ENCODE measurements around the gene NTHL1.

The NTHL1 gene

GRCh38 chr16:2047330-2048115, at the start of gene NTHL1, which contains the start of gene TSC2:
NTHL1 (minus strand) TSS chr16:2047834; CDS start chr16:2047823, 11 bp downstream.
TSC2 (plus strand) TSS chr16:2047985; CDS start chr16:2048616, 631 bp downstream.
- peak; percentile 77 to 79 for DNase-seq (ENCODE audit: low read depth in 2 of 2)

DNA sequence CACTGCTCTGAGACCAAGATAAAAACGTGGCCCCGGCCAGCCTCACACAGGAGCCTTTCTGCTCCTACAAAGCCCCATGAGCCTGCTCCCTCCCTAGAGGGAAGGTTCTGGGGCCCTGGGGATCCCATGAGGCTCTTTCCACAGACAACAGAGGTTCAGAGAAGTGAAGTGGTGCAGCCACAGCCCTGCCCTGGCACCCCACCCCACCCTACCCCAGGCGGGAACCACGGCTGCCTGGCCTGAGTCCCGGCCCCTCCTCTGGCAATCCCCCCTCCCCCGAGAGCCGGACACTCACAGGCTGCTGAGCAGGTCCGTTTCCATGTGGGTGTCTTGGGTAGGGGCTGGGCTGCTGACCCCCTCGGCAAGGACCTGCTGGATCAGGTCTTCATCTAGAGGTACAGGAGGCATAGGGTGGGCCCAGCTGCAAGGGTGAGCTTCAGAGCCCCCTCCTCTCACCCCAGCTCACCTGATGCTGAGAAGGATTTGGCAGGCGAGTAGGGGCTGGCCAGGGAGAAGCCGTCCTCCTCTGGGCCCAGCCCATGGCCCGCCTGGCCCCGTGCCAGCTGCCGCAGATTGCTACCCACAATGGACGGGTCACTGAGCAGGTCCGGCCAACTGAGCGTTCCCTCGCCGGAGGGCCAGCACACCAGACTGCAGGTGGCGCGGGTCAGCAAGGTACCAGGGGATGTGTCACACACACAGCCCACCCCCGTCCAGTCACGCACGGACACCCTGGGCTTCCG, 49.4 kb upstream of the NTHL1 start:
- DNase-seq (ENCODE audit: low read depth in 2 of 2), result no peak

DNA sequence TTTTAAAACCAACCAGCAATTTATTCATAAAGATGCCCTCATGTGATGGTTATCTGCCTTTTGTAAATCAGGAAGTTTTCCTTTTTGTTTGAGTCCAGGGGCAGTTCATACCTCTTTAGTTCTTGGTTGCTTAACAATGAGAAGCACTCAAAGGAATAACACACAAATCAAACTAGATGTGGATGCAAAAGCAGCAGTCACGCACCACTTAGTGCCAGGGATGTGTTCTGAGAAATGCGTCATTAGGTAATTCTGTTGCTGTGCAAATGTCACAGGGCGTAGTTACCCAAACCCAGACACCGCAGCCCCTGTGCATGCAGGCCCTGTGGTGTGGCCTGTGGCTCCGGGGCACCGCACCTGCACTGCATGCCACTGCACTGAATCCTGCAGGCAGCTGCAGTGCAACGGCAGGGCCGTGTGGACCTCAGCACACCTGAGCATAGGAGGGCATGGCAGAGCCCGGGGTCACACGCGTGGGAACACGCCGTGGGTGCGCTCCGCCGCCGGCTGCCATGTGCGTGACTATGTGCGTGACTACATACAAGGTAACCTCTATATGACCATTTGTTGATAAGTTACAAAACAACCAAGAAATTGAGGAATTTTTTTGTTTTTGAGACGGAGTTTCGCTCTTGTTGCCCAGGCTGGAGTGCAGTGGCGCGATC, 48.4 kb upstream of the NTHL1 start:
- DNase-seq (ENCODE audit: low read depth in 2 of 2), result no peak

- DNase-seq (ENCODE audit: low read depth in 2 of 2), result no peak
Observed at GRCh38 chr16:2095315-2095853, 47.8 kb upstream of the NTHL1 start.

DNA sequence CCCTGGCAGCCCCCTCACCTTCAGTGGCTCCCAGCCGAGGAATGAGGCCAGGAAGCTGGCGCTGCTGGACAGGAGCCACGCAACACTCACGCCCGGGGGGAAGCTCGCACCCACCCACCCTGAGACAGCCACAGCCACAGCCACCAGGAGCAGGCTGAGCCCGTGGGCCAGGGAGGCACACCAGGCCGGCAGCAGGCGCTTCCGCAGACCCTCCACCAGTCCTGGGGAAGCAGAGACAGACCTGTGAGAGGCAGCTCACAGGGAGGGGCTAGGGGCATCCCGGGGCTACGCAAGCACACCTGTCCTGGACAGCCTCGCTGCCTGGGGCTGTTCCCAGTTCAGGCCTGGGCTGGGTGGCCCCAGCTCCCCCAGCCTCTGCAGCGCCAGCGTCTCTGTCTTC, 46.2 kb upstream of the NTHL1 start:
- no peak for DNase-seq (ENCODE audit: low read depth in 2 of 2)

- no peak for DNase-seq (ENCODE audit: low read depth in 2 of 2)
Observed at GRCh38 chr16:2092866-2093265, 45.2 kb upstream of the NTHL1 start.

DNA sequence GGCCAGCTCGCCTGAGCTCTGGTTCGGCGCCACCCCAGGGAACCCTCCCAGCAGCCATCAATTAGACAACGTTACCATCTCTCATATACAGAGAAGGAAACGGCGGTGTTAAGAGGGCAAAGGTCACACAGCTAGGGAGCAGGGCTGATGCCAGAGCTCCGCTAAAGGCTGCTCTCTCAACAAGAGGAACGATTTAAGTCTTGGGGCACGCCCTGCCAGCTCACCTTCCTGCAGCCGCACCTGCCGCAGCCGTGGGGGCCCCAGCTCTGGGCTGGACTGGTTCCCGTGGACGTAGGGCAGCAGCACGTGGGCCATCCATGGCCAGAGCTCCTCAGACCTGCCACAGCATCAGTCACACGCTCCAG, 44.6 kb upstream of the NTHL1 start:
- no peak for DNase-seq (ENCODE audit: low read depth in 2 of 2)

DNA sequence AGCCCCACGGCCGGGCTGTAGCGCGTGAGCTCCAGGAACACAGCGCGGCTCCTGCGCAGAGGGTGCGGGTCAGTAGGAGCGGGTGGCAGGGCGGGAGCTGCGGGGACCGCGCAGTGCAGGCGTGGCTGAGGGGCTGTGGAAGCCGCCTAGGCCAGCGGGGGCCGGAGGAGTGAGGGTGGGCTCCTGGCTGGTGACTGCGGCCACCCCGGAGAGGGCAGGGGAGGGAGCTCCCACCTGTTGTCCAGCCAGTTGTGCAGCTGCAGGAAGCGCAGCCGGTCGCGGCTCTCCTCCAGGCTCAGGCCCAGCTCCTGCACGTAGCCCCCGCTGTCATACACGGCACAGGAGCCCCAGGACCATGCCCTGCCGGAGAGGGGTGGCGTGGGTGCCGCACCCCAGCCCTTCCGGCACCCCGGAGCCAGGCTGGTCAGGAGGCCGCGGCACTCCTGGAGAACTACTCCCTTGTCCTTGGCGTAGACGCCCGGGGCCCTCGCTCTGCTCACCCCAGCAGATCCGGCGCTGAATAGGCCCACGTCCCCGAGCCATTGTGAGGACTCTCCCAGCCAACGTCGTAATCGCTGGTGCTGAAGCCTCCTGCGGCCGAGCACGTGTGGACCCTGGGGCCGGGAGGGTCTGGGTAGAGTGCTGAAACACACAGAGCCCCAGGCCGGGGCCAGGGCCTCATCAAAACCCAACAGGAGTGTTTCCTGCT, 44.1 kb upstream of the NTHL1 start:
- DNase-seq (ENCODE audit: low read depth in 2 of 2), result no peak

DNA sequence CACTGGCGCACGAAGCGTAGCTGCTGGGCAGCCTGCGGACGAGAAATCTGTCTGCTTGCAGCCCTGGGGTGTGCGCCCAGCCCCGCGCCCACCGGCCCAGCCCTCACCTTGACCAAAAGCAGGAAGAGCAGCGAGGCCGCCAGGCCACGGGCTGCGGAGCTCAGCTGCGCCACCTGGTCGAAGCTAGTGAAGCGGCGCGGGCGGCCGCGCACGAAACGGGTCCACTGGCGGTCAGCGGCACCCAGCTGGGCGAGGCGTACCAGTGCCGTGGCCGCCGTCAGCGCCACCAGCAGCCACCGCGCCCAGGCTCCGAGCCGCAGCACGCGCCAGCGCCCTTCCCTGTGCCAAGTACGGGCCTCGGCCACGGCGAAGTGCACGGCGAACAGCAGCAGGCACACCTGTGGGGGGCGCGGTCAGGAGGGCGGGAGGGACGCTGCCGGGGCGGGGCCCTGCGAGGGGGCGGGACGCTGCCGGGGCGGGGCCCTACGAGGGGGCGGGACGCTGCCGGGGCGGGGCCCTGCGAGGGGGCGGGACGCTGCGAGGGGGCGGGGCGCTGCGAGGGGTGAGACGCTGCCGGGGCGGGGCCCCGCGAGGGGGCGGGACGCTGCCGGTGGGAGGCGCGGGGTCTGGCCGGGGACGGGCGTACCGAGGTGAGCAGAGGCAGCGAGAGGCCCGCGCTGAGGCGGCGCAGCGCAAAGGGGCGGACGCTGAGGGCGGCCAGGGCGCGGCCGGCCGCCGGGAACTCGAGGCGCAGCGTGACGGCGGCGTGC, 43.3 kb upstream of the NTHL1 start:
- DNase-seq (ENCODE audit: low read depth in 2 of 2), result peak; percentile 38 to 49

DNA sequence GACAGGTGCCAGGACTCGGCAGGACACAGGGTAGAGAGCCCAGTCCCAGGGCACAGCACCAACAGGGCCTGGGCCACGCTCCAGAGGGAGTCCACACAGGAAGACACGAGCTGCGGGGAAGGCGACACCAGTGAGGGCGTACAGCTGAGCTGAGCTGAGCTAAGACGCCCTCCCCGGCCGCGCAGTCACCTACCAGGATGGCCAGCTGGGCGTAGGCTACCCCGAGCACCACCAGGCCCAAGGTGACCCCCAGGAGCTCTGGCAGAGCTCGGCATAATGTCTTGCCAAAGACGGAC, 42.8 kb upstream of the NTHL1 start:
- no peak for DNase-seq (ENCODE audit: low read depth in 2 of 2)

DNA sequence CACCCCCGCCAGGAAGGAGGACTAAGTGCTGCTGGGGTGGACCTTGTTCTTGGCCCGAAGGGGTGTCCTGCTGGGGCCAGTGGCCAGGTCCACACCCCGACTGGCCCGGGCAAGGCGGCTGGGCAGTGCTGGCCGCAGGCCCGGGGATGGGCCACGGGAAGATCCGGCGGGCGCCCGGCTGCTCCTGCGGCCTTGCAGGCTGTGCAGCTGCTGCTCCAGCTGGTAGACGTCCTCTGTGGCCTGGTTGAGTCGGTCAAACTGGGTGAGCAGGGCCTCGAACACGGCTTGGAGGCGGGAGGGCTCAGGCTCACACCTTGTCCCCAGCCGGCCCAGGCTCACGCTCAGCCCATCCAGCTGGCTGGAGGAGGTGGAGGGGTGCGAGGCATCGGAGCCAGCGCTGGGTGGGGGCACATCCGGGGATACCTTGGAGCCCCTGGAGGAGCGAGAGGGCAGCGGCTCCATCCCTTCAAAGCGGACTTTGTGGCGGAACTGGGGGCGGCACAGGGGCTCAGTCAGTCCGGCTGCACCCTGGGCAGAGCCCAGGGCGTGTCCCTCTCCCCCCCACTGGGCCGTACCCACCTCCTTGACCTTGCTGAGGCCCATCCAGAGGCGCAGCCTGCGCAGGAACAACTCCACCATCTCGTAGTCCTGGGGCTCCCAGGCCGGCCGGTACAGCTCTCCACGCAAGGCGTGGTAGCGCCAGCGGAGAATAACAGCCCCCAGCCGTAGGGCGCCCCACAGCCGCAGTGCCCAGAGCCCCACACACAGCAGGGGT, 42.3 kb upstream of the NTHL1 start:
- no peak for DNase-seq (ENCODE audit: low read depth in 2 of 2)

GRCh38 chr16:2088759-2089358, 41.2 kb upstream of the NTHL1 start:
- no peak for DNase-seq (ENCODE audit: low read depth in 2 of 2)

- DNase-seq (ENCODE audit: low read depth in 2 of 2), result no peak
Observed at GRCh38 chr16:2087748-2088631, 40.4 kb upstream of the NTHL1 start.

GRCh38 chr16:2086812-2087747, 39.4 kb upstream of the NTHL1 start:
- DNase-seq (ENCODE audit: low read depth in 2 of 2), result no peak

DNA sequence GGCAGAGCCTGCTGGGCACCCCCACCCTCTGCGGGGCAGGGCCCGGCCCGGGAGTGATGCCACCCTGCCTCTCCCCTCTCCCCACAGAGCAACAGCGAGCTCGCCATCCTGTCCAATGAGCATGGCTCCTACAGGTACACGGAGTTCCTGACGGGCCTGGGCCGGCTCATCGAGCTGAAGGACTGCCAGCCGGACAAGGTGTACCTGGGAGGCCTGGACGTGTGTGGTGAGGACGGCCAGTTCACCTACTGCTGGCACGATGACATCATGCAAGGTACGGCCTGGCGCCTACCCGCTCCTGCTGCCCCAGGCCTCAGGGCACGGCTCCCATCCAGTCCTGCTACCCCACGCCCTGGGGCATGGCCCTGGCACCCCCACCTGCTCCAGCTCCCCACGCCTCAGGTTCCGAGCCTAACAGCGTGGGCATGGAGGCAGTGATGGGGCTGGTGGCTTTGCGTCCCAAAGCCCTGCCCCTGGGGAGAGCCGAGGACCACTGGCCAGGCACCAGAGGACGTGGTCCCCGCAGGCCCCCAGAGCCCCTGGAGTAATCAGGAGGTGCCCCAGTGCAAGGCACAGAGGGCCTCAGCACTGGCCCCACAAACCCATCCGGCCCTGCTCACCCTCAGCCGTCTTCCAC, 38.6 kb upstream of the NTHL1 start:
- no peak for DNase-seq (ENCODE audit: low read depth in 2 of 2)

DNA sequence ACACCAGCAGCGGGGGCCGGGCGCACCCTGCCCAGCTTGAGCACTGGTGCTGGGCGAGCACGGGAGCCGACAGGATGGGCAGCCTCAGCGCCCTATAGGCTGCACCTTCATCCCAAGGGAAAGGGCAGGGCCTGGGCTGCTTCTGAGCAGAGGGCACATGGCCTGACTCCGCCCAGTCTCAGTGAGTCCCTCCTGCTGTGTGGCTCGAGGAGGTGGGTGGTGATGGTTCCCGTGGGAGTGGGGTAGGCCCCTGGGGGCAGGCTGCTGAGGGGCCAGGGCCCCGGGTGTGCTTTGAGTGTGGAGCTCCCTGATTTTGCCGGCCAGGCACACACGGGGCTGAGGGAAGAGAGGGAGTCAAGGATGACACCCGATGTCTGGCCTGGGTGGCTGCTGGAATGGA, 38.0 kb upstream of the NTHL1 start:
- DNase-seq (ENCODE audit: low read depth in 2 of 2), result no peak

DNA sequence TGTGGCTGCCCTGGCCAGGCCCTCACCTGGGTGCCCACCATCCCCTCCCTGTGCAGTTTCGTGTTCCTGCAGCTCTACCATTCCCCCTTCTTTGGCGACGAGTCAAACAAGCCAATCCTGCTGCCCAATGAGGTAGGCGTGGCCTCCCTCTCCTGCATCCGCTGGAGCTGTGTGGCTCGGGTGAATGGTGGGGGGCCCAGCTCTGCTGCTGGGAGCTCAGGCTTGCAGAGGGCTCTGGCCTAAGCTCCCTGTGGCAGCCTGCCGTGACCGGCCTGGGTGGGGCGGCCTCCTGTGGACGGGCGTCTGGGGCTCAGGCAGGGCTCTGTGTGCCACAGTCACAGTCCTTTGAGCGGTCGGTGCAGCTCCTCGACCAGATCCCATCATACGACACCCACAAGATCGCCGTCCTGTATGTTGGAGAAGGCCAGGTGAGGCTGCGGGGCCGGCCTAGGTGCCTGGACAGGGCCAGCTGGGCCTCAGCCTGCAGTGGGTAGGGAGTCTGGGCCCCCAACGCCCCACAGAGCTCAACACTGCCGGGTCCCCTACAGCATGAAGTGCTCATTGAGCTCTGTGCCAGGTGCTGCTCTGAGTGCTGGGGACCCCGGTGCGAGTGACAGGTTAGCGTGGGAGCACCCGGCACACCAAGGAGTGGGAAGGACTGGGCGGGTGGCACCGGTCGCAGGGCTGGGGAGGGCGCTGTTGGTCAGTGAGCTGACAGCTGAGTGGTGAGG, 37.4 kb upstream of the NTHL1 start:
- no peak for DNase-seq (ENCODE audit: low read depth in 2 of 2)
